Suprapubic skin (tissue), 4 donors: ENCODE measurements around the gene KLHL15.
"Not testable (repeated sequence)": the region's sequence is repeated elsewhere in the genome, so short reads cannot be mapped to it uniquely, and the experiment has no call there.

Experiments
- CTCF ChIP-seq, 2 donors: fragments of 200-600 bp in 1 of 2; fragments of 450-650 bp in 1 of 2; sonication (generic) in 1 of 2; IDR thresholded peaks; one replicate each; pipeline ENCODE4 v1.5.1; 2016 to 2019; ENCODE audit warnings: antibody characterized with exemption in 2 of 2, mild to moderate bottlenecking in 1 of 2, moderate library complexity in 1 of 2
- EP300 ChIP-seq: sonication (generic); formaldehyde crosslinking; IDR thresholded peaks from one replicate; pipeline ENCODE4 v1.6.1; 2017; ENCODE audit warnings: antibody characterized with exemption
- POLR2A ChIP-seq, 2 donors: fragments of 450-650 bp; IDR thresholded peaks; one replicate each; pipeline ENCODE4 v1.6.1; 2017; ENCODE audit warnings: antibody characterized with exemption in 2 of 2, mild to moderate bottlenecking in 2 of 2, moderate library complexity in 2 of 2
- POLR2AphosphoS5 ChIP-seq, 3 donors: sonication (generic); formaldehyde crosslinking; IDR thresholded peaks; one replicate each; pipeline ENCODE4 v1.6.1; 2017; ENCODE audit warnings: antibody characterized with exemption in 3 of 3

GRCh38 chrX:24050522-24051318, 23.7 kb upstream of the KLHL15 start:
- TF ChIP-seq CTCF (IDR thresholded peaks at IDR 0.05); POLR2AphosphoS5 (IDR thresholded peaks at IDR 0.05); POLR2A (IDR thresholded peaks at IDR 0.05); EP300: not testable (repeated sequence)
